B cell (primary cell): ENCODE data around the gene PLEKHH1. TPM values are rescaled to one million over a fixed set of nuclear protein-coding genes. Genes with fewer than 3 reads are reported as not detected.

ENCODE experiments used
- ATAC-seq: fragments of 200-7000 bp; cut with Tn5 transposase; one replicate; pipeline ENCODE4 v1.10.0; 2021; ENCODE audit warnings: low read depth, mild to moderate bottlenecking, moderate number of reproducible peaks, moderate library complexity
- CTCF ChIA-PET: fragments of 350-600 bp; sonication (Branson Sonifier 250); formaldehyde crosslinking; loops from one replicate; lab custom pipeline; 2021; ENCODE audit warnings: antibody characterized with exemption, inconsistent platforms; lab: Charles Lee
- POLR2A ChIA-PET: fragments of 350-600 bp; sonication (Branson Sonifier 250); formaldehyde crosslinking; loops from one replicate; lab custom pipeline; 2021; ENCODE audit warnings: antibody characterized with exemption; lab: Charles Lee
- DNase-seq: peaks from one replicate; pipeline ENCODE4 v3.0.0; 2013
- H2AFZ ChIP-seq: 2 replicates; pipeline ENCODE4 v1.6.1; 2012; ENCODE audit warnings: mild to moderate bottlenecking, low read depth, low read length; ENCODE audit not compliant: insufficient read depth, poor library complexity, severe bottlenecking
- H3K27ac ChIP-seq, 2 donors: 1 replicate in 1 of 2; 2 replicates in 1 of 2; pipeline ENCODE4 v1.5.1; 2012 to 2013; ENCODE audit warnings: low read length in 2 of 2, mild to moderate bottlenecking in 2 of 2, moderate library complexity in 1 of 2
- H3K27me3 ChIP-seq, 4 experiments: fragments of 200-600 bp in 1 of 4; sonication (generic) in 1 of 4; replicated peaks in 1 of 4; 1 replicate in 2 of 4; 2 replicates in 2 of 4; pipeline versions ENCODE4 v1.6.1 to v1.7.0; 2013 to 2016; ENCODE audit warnings: low read length in 3 of 4, mild to moderate bottlenecking in 2 of 4, mixed read lengths in 1 of 4, moderate library complexity in 1 of 4; ENCODE audit not compliant: insufficient read depth in 4 of 4, control insufficient read depth in 3 of 4; ENCODE audit errors: control extremely low read depth in 1 of 4
- H3K36me3 ChIP-seq, 2 experiments: replicated peaks in 1 of 2; 1 replicate in 1 of 2; 2 replicates in 1 of 2; pipeline versions ENCODE4 v1.6.1 to v1.7.1; 2013; ENCODE audit warnings: low read length in 1 of 2; ENCODE audit not compliant: insufficient read depth in 2 of 2, control insufficient read depth in 1 of 2; ENCODE audit errors: control extremely low read depth in 1 of 2, extremely low read depth in 1 of 2
- H3K4me1 ChIP-seq, 2 donors: fragments of 200-600 bp in 1 of 2; sonication (generic) in 1 of 2; 1 replicate in 1 of 2; 2 replicates in 1 of 2; pipeline versions ENCODE4 v1.5.1 to v1.6.1; 2013 to 2017; ENCODE audit warnings: low read length in 2 of 2; ENCODE audit not compliant: control insufficient read depth in 2 of 2, insufficient read depth in 2 of 2
- H3K4me2 ChIP-seq: replicated peaks from 2 replicates; pipeline ENCODE3; 2012; ENCODE audit warnings: mild to moderate bottlenecking, low read depth, low read length; ENCODE audit not compliant: poor library complexity, severe bottlenecking
- H3K4me3 ChIP-seq, 5 experiments: fragments of 200-600 bp in 1 of 5; sonication (generic) in 1 of 5; 1 replicate in 3 of 5; 2 replicates in 2 of 5; pipeline versions ENCODE4 v1.5.1 to v1.7.0; 2011 to 2016; ENCODE audit warnings: low read length in 4 of 5, mild to moderate bottlenecking in 4 of 5, low read depth in 2 of 5, control low read depth in 1 of 5, moderate library complexity in 1 of 5; ENCODE audit not compliant: insufficient read depth in 1 of 5; ENCODE audit errors: control extremely low read depth in 1 of 5, extremely low read depth in 1 of 5
- H3K79me2 ChIP-seq: fragments of 200-600 bp; sonication (generic); one replicate; pipeline ENCODE4 v1.6.0; 2016; ENCODE audit warnings: low read length; ENCODE audit not compliant: control insufficient read depth, insufficient read depth
- H3K9ac ChIP-seq: fragments of 200-600 bp; sonication (generic); 2 replicates; pipeline ENCODE4 v1.6.1; 2017; ENCODE audit warnings: mild to moderate bottlenecking, low read length, moderate library complexity
- H3K9me3 ChIP-seq, 3 donors: one replicate each; pipeline versions ENCODE4 v1.6.1 to v1.7.1; 2013; ENCODE audit warnings: low read length in 2 of 3; ENCODE audit not compliant: control insufficient read depth in 2 of 3, insufficient read depth in 1 of 3; ENCODE audit errors: control extremely low read depth in 1 of 3
- H4K20me1 ChIP-seq: 2 replicates; pipeline ENCODE4 v1.6.0; 2012; ENCODE audit warnings: mild to moderate bottlenecking, low read length; ENCODE audit not compliant: insufficient read depth, control insufficient read depth, poor library complexity, severe bottlenecking
- H3K27ac Mint-ChIP-seq: one replicate; pipeline ENCODE4 v1.8.0; 2021; ENCODE audit warnings: mixed read lengths
- H3K27me3 Mint-ChIP-seq: one replicate; pipeline ENCODE4 v1.8.0; 2021; ENCODE audit warnings: mixed read lengths
- H3K4me1 Mint-ChIP-seq: one replicate; pipeline ENCODE4 v1.8.0; 2021; ENCODE audit warnings: mixed read lengths
- H3K4me3 Mint-ChIP-seq: one replicate; pipeline ENCODE4 v1.8.0; 2021; ENCODE audit warnings: mixed read lengths
- H3K9me3 Mint-ChIP-seq: one replicate; pipeline ENCODE4 v1.8.0; 2022; ENCODE audit warnings: mixed read lengths; ENCODE audit not compliant: insufficient read depth
- CTCF ChIP-seq: fragments of 200-600 bp; IDR thresholded peaks from one replicate; pipeline ENCODE4 v1.8.0; 2022; ENCODE audit warnings: antibody characterized with exemption, mild to moderate bottlenecking
- EZH2 ChIP-seq: IDR thresholded peaks from 2 replicates; pipeline ENCODE4 v1.6.1; 2012; ENCODE audit warnings: borderline replicate concordance, low read depth, mild to moderate bottlenecking, moderate library complexity, low read length; ENCODE audit not compliant: insufficient read depth, poor library complexity, severe bottlenecking
- WGBS: methylation state at CpG from one replicate; pipeline ENCODE4 v1.1.5; 2013; ENCODE audit warnings: missing lambda C conversion rate; ENCODE audit not compliant: insufficient coverage; 5-methylcytosine and 5-hydroxymethylcytosine counted together
- intact Hi-C: fragments of 100-400 bp; cut with micrococcal nuclease; formaldehyde crosslinking; loops from one replicate; pipeline ENCODE4 v1.10.0; 2022
- polyA plus RNA-seq: library from polyadenylated mRNA; depleted of rRNA; stranded (reverse); fragments of >200 nt; gene quantifications from 2 replicates; pipeline ENCODE4 v1.2.3, GENCODE V29; 2012
- total RNA-seq, 2 donors: library from RNA; stranded (reverse); fragments of 120-200 nt in 1 of 2; gene quantifications; 1 replicate in 1 of 2; 2 replicates in 1 of 2; pipeline versions ENCODE4 v1.2.3 to v1.2.4, GENCODE V29; 2013 to 2022

The PLEKHH1 gene
- total and polyA plus RNA-seq, 2 donors (not counting 1 experiment from before 2014, with no cell fraction given) = 0.17 to 0.37 TPM

- Mint-ChIP-seq H3K27me3 (peaks cover 8% of the 10 kb centered on the region), H3K4me3 (no peak overlapping the region), H3K4me1 (no peaks in the 10 kb centered on the region), H3K27ac (no peak overlapping the region), H3K9me3 (no peaks in the 10 kb centered on the region)
- ChIA-PET CTCF (interaction anchor here (0.7 to 3.8 kb wide), 3 partner anchors 9 to 129 kb away, joined by 3 to 26 read pairs (median 4); no protein-coding TSS in a partner anchor), POLR2A (interaction anchor here (0.7 kb wide), 1 partner anchor 110 kb away, joined by 3 read pairs; no protein-coding TSS in a partner anchor)
- no peaks in the 10 kb centered on the region for H3K27me3 ChIP-seq
- intact Hi-C loops = no loop called here
- H3K79me2 ChIP-seq = no peaks in the 10 kb centered on the region
- DNase-seq (no peak), ATAC-seq (no peak)
- 80% methylated on average over 1 of the region's 2 CpGs for WGBS
- H3K4me3 ChIP-seq = no peak overlapping the region
- no peak for TF ChIP-seq CTCF
- TF ChIP-seq EZH2 = no peak
- no peaks in the 10 kb centered on the region for H4K20me1 ChIP-seq
- H2AFZ ChIP-seq = no peak overlapping the region
- no peak overlapping the region for H3K27ac ChIP-seq
- no peaks in the 10 kb centered on the region for H3K36me3 ChIP-seq
- no peak overlapping the region for H3K4me2 ChIP-seq
- no peak overlapping the region for H3K9ac ChIP-seq
- no peaks in the 10 kb centered on the region for H3K9me3 ChIP-seq
- H3K4me1 ChIP-seq = no peaks in the 10 kb centered on the region
Observed at GRCh38 chr14:67556671-67557070, 23.6 kb downstream of the PLEKHH1 start.

- no peak overlapping the region for H3K9ac ChIP-seq
- no peaks in the 10 kb centered on the region for H3K4me1 Mint-ChIP-seq
- no peak for TF ChIP-seq EZH2
- no peak for TF ChIP-seq CTCF
- WGBS = 86% methylated on average over 6 of the region's 7 CpGs
- H3K79me2 ChIP-seq = no peaks in the 10 kb centered on the region
- no peak overlapping the region for H3K27ac ChIP-seq
- H3K4me2 ChIP-seq = no peak overlapping the region
- H4K20me1 ChIP-seq = no peaks in the 10 kb centered on the region
- CTCF ChIA-PET = interaction anchor here (3.8 kb wide), 1 partner anchor 130 kb away, joined by 26 read pairs; no protein-coding TSS in a partner anchor
- no peak for ATAC-seq
- H3K27me3 ChIP-seq = no peaks in the 10 kb centered on the region
- H2AFZ ChIP-seq = no peak overlapping the region
- no peak overlapping the region for H3K4me3 Mint-ChIP-seq
- H3K9me3 ChIP-seq = peaks cover 0 to 2% (median 0%) of the 10 kb centered on the region in 3 donors
- H3K4me3 ChIP-seq = no peak overlapping the region
- intact Hi-C loops = no loop called here
- H3K27me3 Mint-ChIP-seq = peaks cover 8% of the 10 kb centered on the region
- H3K36me3 ChIP-seq = no peaks in the 10 kb centered on the region
- H3K27ac Mint-ChIP-seq = no peak overlapping the region
- no peaks in the 10 kb centered on the region for H3K9me3 Mint-ChIP-seq
- no peaks in the 10 kb centered on the region for H3K4me1 ChIP-seq
- DNase-seq = no peak
- POLR2A ChIA-PET = interaction anchor here (0.7 kb wide), 1 partner anchor 110 kb away, joined by 3 read pairs; no protein-coding TSS in a partner anchor
Observed at GRCh38 chr14:67557118-67557517, 24.0 kb downstream of the PLEKHH1 start.
